ENCODE measurements around the gene CAPN12. TPM values are rescaled to one million over a fixed set of nuclear protein-coding genes. Genes with fewer than 3 reads are reported as not detected.

Gene CAPN12
- total and polyA plus RNA-seq, 4 donors, result 0.69 to 2.8 (median 1.8) TPM

GRCh38 chr19:38728752-38729541 is 15.3 kb downstream of the CAPN12 start:
- Histone ChIP-seq H3K36me3 (ENCODE audit: control insufficient read depth, insufficient read depth, low read length) (peaks cover 84% of the 10 kb centered on the region), H3K4me3 (ENCODE audit: low read depth, low read length) (no peak overlapping the region), H3K4me1 (ENCODE audit: control insufficient read depth, insufficient read depth, low read length) (peaks cover 7% of the 10 kb centered on the region), H3K9me3 (ENCODE audit: control insufficient read depth, insufficient read depth, low read length) (no peaks in the 10 kb centered on the region), H3K27me3 (ENCODE audit: control insufficient read depth, insufficient read depth, low read length) (no peaks in the 10 kb centered on the region), H3K27ac (ENCODE audit: low read depth, low read length) (no peak overlapping the region)
- DNase-seq (ENCODE audit: low read depth in 4 of 6, low spot score in 6 of 6), result no peak
- WGBS (ENCODE audit: insufficient coverage), result 86% methylated on average over 27 of the region's 37 CpGs

GRCh38 chr19:38727868-38728660 is 16.2 kb downstream of the CAPN12 start:
- 65% methylated on average over 32 of the region's 33 CpGs for WGBS (ENCODE audit: insufficient coverage)
- no peak overlapping the region for H3K27ac ChIP-seq (ENCODE audit: low read depth, low read length)
- no peak overlapping the region for H3K4me3 ChIP-seq (ENCODE audit: low read depth, low read length)
- no peaks in the 10 kb centered on the region for H3K9me3 ChIP-seq (ENCODE audit: control insufficient read depth, insufficient read depth, low read length)
- peaks cover 92% of the 10 kb centered on the region for H3K36me3 ChIP-seq (ENCODE audit: control insufficient read depth, insufficient read depth, low read length)
- no peak for DNase-seq (ENCODE audit: low read depth in 4 of 6, low spot score in 6 of 6)
- no peaks in the 10 kb centered on the region for H3K27me3 ChIP-seq (ENCODE audit: control insufficient read depth, insufficient read depth, low read length)
- peaks cover 14% of the 10 kb centered on the region for H3K4me1 ChIP-seq (ENCODE audit: control insufficient read depth, insufficient read depth, low read length)

GRCh38 chr19:38727306-38727867 is 16.9 kb downstream of the CAPN12 start:
- H3K36me3 ChIP-seq (ENCODE audit: control insufficient read depth, insufficient read depth, low read length), result peaks cover 96% of the 10 kb centered on the region
- no peaks in the 10 kb centered on the region for H3K27me3 ChIP-seq (ENCODE audit: control insufficient read depth, insufficient read depth, low read length)
- H3K9me3 ChIP-seq (ENCODE audit: control insufficient read depth, insufficient read depth, low read length), result no peaks in the 10 kb centered on the region
- no peak overlapping the region for H3K27ac ChIP-seq (ENCODE audit: low read depth, low read length)
- peaks cover 21% of the 10 kb centered on the region for H3K4me1 ChIP-seq (ENCODE audit: control insufficient read depth, insufficient read depth, low read length)
- 92% methylated on average over 11 of the region's 17 CpGs for WGBS (ENCODE audit: insufficient coverage)
- no peak overlapping the region for H3K4me3 ChIP-seq (ENCODE audit: low read depth, low read length)
- DNase-seq (ENCODE audit: low read depth in 4 of 6, low spot score in 6 of 6), result no peak

- no peak overlapping the region for H3K27ac ChIP-seq (ENCODE audit: low read depth, low read length)
- WGBS (ENCODE audit: insufficient coverage), result 91% methylated on average over 30 of the region's 30 CpGs
These were observed 17.4 kb downstream of the CAPN12 start for GRCh38 chr19:38726761-38727301.

DNA sequence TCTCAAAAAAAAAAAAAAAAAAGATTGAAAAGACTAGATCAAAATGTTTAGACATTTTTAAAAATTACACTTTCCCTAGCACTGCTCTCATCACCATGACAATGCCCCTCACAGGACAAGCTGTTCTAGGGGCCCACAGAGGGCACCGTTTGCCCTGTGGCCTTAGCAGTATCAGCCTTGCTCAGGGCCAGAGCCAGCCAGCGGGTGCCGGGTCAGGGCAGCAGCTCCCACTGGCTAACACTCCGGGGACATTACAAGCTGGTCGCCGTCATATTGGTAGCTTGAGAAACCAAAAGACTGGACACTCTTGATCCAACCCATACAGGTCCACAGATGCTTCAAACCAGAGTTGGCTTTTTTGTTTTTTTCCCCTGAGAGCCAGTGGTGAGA is 18.0 kb downstream of the CAPN12 start:
- H3K4me3 ChIP-seq (ENCODE audit: low read depth, low read length), result no peak overlapping the region
- H3K27ac ChIP-seq (ENCODE audit: low read depth, low read length), result no peak overlapping the region
- no peaks in the 10 kb centered on the region for H3K27me3 ChIP-seq (ENCODE audit: control insufficient read depth, insufficient read depth, low read length)
- H3K9me3 ChIP-seq (ENCODE audit: control insufficient read depth, insufficient read depth, low read length), result no peaks in the 10 kb centered on the region
- DNase-seq (ENCODE audit: low read depth in 4 of 6, low spot score in 6 of 6), result no peak
- 90% methylated on average over 6 of the region's 6 CpGs for WGBS (ENCODE audit: insufficient coverage)
- peaks cover 32% of the 10 kb centered on the region for H3K4me1 ChIP-seq (ENCODE audit: control insufficient read depth, insufficient read depth, low read length)
- H3K36me3 ChIP-seq (ENCODE audit: control insufficient read depth, insufficient read depth, low read length), result peaks cover 98% of the 10 kb centered on the region

More at GRCh38 chr19:38726761-38727301, 17.4 kb downstream of the CAPN12 start:
- no peaks in the 10 kb centered on the region for H3K27me3 ChIP-seq (ENCODE audit: control insufficient read depth, insufficient read depth, low read length)
- H3K36me3 ChIP-seq (ENCODE audit: control insufficient read depth, insufficient read depth, low read length), result peaks cover 98% of the 10 kb centered on the region
- H3K4me3 ChIP-seq (ENCODE audit: low read depth, low read length), result no peak overlapping the region
- DNase-seq (ENCODE audit: low read depth in 4 of 6, low spot score in 6 of 6), result no peak
- H3K9me3 ChIP-seq (ENCODE audit: control insufficient read depth, insufficient read depth, low read length), result no peaks in the 10 kb centered on the region
- H3K4me1 ChIP-seq (ENCODE audit: control insufficient read depth, insufficient read depth, low read length), result peaks cover 26% of the 10 kb centered on the region

- DNase-seq (ENCODE audit: low read depth in 4 of 6, low spot score in 6 of 6), result no peak
- Histone ChIP-seq H3K9me3 (ENCODE audit: control insufficient read depth, insufficient read depth, low read length) (no peaks in the 10 kb centered on the region), H3K27ac (ENCODE audit: low read depth, low read length) (no peak overlapping the region), H3K36me3 (ENCODE audit: control insufficient read depth, insufficient read depth, low read length) (peaks cover 98% of the 10 kb centered on the region), H3K27me3 (ENCODE audit: control insufficient read depth, insufficient read depth, low read length) (no peaks in the 10 kb centered on the region), H3K4me1 (ENCODE audit: control insufficient read depth, insufficient read depth, low read length) (peaks cover 38% of the 10 kb centered on the region), H3K4me3 (ENCODE audit: low read depth, low read length) (no peak overlapping the region)
- WGBS (ENCODE audit: insufficient coverage), result 97% methylated on average over 10 of the region's 21 CpGs
These were observed 18.6 kb downstream of the CAPN12 start for GRCh38 chr19:38725469-38726283.

GRCh38 chr19:38723990-38724854 is 20.1 kb downstream of the CAPN12 start:
- no peaks in the 10 kb centered on the region for H3K27me3 ChIP-seq (ENCODE audit: control insufficient read depth, insufficient read depth, low read length)
- no peaks in the 10 kb centered on the region for H3K9me3 ChIP-seq (ENCODE audit: control insufficient read depth, insufficient read depth, low read length)
- peaks cover 50% of the 10 kb centered on the region for H3K4me1 ChIP-seq (ENCODE audit: control insufficient read depth, insufficient read depth, low read length)
- H3K4me3 ChIP-seq (ENCODE audit: low read depth, low read length), result no peak overlapping the region
- 95% methylated on average over 42 of the region's 42 CpGs for WGBS (ENCODE audit: insufficient coverage)
- no peak for DNase-seq (ENCODE audit: low read depth in 4 of 6, low spot score in 6 of 6)
- peaks cover 100% of the 10 kb centered on the region for H3K36me3 ChIP-seq (ENCODE audit: control insufficient read depth, insufficient read depth, low read length)
- no peak overlapping the region for H3K27ac ChIP-seq (ENCODE audit: low read depth, low read length)

- WGBS (ENCODE audit: insufficient coverage), result 88% methylated on average over 5 of the region's 11 CpGs
These were observed 20.7 kb downstream of the CAPN12 start for GRCh38 chr19:38723606-38723965.

More at GRCh38 chr19:38723606-38723965, 20.7 kb downstream of the CAPN12 start:
- H3K27ac ChIP-seq (ENCODE audit: low read depth, low read length), result no peak overlapping the region
- H3K4me3 ChIP-seq (ENCODE audit: low read depth, low read length), result no peak overlapping the region
- no peaks in the 10 kb centered on the region for H3K27me3 ChIP-seq (ENCODE audit: control insufficient read depth, insufficient read depth, low read length)
- no peaks in the 10 kb centered on the region for H3K9me3 ChIP-seq (ENCODE audit: control insufficient read depth, insufficient read depth, low read length)
- peaks cover 56% of the 10 kb centered on the region for H3K4me1 ChIP-seq (ENCODE audit: control insufficient read depth, insufficient read depth, low read length)
- DNase-seq (ENCODE audit: low read depth in 4 of 6, low spot score in 6 of 6), result no peak
- peaks cover 100% of the 10 kb centered on the region for H3K36me3 ChIP-seq (ENCODE audit: control insufficient read depth, insufficient read depth, low read length)

Data from spinal cord (tissue), 10 donors.